Amniotic stem cell (primary cell): ENCODE measurements around the gene HMGN4.

ENCODE experiments used
- DNase-seq: peaks from one replicate; lab custom pipeline; 2025; lab: John Stamatoyannopoulos, UW

Gene HMGN4

DNA sequence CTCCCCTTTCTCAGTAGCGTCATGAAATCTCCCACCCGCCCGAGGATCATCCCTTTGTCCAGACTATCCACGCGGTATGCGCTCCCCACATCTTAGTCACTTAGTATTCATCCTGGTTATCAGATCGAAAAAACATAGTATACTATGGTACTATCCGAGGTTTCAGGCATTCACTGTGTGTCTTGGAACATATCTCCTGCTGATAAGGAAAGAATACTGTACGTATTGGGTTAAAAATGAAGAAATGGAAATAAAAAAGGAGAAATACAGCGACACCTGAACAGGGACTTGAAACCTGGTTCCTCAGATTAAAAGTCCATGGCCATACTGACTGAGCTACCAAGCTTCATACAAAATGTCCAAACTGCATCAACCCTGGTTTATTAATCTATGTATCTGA, 14.0 kb downstream of the HMGN4 start:
- DNase-seq = no peak

DNA sequence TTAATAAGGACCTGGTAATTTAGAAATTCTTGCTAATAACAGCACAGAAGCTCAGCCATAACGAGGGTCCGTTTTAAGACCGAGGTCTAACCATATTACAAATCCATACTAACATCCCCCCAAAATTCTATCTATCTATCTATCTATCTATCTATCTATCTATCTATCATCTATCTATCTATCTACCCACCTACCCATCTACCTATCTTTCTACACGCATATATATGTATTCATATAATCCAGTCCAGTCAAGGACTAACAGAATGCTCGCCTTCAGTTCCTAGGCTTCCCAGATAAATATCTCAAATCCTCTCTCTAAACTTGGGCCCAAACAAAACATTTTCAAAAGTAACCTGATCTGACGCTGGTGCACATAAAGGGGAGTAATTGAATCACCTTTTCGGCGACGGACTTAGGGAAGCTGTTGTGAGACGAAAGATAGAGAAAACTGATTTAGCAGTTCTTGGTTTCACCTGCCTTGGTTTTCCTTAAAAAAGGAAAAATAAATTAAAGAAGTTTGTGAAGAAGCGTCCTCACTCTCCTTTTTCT, 14.5 kb downstream of the HMGN4 start:
- DNase-seq = no peak

- DNase-seq = peak; percentile 41
Observed at GRCh38 chr6:26553264-26553634, 15.1 kb downstream of the HMGN4 start.

DNA sequence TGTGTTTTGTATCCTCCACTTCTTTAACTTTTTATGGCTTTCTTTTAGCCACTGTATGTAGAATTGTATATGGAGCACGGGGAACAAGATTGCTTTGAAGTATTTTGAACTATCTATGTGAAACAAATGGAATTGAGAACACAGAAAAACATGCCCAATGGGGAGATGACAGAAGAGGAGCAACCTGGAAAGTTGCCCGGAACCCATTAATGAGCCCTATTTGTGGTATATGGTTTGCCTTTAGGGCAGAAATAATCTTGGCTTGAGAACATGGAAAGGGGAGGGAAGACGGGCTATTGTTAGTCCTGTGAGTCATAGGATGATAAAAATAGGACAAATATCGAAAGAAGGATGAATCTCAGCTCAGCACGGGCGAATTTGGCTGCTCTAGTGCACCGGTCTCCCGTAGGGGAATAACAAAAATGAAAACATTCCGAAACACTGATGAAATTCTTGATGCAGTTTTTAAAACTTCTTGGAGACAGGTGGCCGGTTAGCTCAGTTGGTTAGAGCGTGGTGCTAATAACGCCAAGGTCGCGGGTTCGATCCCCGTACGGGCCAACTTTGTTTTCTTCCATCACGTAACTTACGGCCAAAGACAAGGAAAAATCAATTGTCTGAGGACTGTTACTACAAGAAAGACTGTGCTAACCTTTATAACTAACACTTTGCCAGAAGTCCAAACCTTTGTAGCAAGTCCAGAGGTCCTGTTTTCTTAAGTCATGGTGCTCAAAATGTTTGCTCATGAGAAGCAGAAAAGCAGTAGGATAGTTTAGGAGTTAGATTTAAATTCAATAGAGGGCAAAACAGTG, 15.7 kb downstream of the HMGN4 start:
- DNase-seq = peak; percentile 81

- no peak for DNase-seq
Observed at GRCh38 chr6:26554447-26554696, 16.2 kb downstream of the HMGN4 start.

DNA sequence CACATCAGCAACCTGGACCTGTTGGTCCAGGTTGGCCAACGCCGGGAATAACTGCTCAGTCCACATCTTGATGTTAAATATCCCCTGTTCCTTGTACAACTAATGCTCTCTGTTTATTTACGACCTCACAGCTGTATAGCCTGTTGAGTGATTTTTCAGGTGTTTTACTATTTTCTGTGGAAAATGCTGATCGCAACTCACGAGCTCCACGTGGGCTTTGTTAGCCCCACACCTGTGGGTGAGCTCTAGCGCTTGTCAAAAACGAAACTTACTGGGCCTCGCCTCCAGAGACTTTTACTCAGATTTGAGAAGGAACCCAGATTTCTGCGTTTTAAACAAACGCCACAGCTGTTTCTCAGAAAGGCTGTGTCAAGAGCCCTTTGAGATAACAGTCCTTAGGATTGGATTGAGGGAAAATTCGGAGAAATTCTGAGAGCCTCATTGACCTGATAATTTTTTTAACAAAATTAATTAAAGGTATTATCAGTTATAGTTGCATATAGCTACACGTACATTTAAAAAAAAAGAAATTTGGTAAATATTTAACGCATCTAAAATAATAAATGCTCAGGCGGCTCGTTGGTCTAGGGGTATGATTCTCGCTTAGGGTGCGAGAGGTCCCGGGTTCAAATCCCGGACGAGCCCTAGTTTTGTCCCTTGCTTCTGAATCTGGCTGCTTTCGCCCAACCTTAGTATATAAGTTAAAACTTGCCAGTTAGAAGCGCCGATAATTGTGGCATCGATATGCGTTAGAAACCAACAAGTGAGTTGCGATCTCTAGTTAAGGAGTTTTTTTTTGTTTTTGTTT, 16.7 kb downstream of the HMGN4 start:
- DNase-seq = no peak

GRCh38 chr6:26555505-26556262, 17.5 kb downstream of the HMGN4 start:
- no peak for DNase-seq

- peak; percentile 84 for DNase-seq
Observed at GRCh38 chr6:26556263-26557070, 18.3 kb downstream of the HMGN4 start.

- no peak for DNase-seq
Observed at GRCh38 chr6:26561533-26562466, 23.6 kb downstream of the HMGN4 start.

DNA sequence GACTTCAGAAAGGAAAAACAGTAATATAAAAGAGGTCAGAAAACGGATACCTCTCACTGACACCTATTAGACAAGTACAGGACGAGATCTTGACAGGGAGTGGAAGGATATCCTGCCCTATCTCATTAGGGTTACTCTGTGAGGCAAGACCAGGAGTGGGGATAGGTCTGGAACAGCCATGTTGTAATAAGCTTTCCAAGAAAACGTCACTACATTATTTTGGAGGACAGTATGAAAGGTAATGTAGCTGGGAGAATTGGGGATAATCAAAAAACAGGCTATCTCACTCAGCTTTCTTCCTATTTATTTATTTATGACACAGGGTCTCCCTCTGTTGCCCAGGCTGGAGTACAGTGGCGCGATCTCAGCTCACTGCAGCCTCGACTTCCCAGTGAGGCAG, 25.3 kb downstream of the HMGN4 start:
- no peak for DNase-seq

DNA sequence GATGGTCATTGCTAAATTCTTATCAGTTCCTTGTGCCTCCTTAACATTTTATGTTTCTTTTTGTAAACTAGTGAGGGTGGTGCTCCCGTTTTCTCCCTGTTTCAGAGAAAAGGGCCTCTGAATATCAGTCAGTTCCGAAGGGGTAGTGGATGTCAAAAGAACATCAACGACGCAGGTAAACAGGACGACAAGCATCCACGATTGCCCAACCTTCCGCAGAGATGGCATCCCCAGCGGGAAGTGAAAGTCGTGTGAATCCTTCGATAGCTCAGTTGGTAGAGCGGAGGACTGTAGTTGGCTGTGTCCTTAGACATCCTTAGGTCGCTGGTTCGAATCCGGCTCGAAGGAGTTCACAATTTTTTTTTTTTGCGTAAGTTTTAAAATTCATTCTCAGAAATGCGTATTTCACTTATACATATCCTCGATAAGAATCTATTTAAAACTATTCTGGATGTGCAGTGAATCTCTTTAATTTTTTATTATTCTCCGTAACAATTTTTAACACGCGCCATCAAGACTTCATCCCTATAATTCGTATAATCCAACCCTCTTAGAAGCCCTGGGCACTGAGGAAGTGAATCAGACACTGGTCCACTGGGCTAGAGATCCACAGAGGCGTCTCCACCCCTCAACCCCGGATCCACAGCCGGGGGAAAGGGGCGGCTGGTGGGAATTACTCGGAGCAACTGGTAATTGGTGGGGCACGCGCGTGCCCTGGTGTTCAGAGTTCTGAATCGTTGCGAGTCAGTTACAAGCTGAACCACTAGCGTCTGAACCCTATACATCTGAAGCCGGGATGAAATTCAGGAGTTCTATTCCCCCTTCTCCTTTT, 30.7 kb downstream of the HMGN4 start:
- DNase-seq = peak; percentile 57

DNA sequence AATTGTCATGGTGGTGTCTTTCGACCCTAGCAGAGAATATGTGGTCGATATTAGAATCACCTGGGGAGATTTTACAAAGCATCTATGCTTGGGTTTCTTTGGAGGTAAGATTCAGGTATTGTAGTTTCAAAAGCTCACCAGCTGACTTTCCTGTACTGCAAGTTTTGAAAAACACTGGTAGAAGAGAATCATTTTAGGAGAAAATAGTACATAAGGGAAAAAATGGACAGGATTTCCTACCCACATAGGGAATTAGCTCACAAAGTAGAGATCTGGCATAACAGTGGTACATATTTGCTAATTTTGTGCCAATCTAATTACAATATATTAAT, 31.2 kb downstream of the HMGN4 start:
- DNase-seq = no peak

DNA sequence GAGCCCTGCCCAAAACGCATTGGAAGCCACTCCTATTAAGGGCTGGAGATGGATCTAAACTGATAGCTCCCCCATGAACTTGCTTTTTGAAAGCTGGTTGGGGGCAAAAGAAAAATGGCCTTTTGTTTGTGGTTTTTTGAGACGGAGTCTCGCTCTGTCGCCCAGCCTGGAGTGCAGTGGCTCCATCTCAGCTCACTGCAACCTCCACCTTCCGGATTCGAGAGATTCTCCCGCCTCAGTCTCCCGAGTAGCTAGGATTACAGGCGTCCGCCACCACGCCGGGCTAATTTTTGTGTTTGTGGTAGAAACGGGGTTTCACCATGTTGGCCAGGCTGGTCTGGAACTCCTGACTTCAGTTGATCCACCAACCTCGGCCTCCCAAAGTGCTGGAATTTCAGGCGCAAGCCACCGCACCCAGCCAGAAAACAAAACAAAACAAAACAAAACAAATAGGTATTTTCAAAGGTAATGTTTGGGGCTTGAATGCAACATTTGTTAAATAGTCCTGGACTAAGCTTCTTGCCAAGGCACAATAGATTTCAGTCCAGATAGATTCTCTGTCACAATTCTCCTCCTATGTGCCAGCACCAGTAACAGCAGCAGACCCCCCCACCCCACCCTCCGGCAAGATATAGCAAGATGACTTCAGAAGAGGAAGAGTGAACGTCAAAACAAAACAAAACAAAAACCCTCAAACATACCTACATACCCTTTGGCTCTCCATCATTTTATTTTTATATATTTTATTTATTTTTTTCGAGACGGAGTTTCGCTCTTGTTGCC, 32.1 kb downstream of the HMGN4 start:
- no peak for DNase-seq

DNA sequence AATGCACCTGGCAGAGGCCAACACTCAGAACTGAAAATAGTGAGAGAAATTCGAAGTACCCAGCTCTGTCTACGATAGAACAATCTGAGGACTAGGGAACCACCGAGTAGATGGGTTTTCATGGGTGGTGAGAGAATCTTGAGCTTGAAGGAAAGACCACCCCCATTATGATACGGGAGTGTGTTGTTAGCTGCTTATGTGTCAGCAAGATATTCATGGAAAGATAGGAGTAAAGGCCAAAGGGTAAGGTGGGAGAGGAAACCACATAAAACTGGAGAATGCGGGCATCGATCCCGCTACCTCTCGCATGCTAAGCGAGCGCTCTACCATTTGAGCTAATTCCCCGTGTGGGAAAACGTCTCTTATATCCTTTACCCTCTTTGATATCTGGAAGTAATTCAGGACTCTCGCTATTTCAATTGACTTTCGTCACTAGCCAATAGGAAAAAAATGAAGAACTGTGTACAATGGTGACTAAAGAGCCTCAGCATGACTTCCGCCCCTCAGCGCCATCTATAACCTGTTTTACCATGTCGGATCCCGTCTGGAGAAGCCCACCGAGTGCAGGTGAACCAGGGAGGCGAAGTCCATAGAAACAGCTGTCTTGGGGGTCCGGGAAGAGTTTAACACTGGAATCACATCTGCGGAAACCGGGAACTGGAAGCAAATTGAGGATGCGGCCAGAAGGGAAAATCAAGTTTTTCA, 33.6 kb downstream of the HMGN4 start:
- DNase-seq = peak; percentile 73

DNA sequence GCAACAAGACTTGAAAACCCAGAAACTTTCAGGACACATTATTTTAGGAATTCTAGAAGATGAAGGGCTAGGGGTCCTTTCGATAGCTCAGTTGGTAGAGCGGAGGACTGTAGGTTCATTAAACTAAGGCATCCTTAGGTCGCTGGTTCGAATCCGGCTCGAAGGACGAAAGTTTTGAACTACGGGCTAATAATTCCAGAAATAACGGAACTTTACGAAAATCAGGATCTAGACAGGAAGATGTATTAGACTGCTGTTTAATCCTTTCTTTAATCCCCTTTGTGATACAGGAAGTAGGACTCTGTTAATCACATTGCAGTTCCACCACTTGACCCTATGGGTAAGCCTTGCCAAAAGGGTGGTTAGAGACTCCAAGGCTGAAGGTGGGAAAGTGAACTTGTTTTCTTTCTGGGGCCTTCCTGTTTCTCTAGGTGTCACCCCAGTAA, 37.4 kb downstream of the HMGN4 start:
- DNase-seq = peak; percentile 36

DNA sequence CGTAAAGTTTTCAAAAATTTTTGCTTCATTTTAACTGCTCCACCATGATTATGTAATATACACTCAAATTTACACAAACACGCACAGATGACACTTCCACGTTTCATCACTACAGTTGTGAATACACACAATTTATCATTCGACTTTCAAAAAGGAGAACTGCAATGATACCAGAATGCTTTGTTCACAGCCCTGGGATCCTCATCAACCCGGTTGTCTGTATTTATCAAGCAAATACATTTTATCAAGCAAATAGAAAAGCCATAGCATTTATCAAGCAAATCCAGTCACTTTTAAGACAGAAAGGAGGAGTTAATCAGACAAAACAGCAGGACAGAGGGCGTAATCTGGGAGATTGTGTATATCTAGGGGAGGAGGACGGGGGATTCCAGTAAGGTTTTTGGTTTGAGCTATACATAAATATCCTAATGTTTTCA, 38.3 kb downstream of the HMGN4 start:
- DNase-seq = no peak

DNA sequence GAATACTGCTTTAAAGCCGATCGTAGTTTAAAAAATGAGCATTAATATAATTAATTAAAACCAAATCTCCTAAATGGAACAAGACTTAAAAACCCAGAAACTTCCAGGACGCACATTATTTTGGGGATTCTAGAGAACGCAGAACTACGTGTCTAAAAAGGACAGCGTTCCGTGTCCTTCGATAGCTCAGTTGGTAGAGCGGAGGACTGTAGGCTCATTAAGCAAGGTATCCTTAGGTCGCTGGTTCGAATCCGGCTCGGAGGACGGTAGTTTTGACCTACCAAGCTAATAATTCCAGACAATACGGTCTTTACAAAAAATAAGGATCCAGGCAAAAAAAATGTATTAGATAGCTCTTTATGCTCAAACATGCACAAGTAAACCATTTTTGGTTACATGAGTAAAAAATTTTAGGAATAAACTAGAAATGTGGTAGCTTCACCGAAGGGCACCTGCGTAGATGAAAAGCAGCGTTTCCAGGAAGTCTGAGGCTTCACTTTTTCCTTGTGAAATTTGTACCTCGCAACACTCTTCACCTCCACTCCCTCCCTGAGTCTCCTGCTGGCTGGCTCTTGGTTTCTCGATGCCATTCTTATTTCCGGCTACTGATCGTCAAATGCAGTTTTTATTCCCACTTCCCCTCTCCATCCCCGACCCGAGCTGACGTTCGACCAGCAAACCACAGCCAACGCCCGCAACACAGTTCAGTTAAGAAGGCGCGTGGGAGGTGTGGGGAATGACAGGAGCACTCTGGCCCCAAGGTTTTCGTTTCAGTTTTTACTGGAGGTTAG, 39.0 kb downstream of the HMGN4 start:
- DNase-seq = peak; percentile 65

DNA sequence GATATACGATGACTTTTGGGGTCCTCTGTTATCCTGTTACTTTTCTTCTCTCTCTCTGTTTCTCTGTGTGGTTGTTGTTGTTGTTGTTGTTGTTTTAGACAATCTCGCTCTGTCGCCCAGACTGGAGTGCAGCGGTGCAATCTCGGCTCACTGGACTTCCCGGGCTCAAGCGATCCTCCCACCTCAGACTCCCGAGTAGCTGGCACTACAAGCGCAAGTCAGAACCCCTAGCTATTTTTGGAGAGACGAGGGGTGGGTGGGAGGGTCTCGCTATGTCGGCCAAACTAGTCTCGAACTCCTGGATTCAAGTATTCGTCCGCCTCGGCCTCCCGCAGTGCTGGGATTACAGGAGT, 39.5 kb downstream of the HMGN4 start:
- no peak for DNase-seq
